Measurements from ENCODE around the gene TNFRSF8.
A peak's percentile ranks its signal among the peaks of the same experiment; 100 is the strongest.
"Not testable (repeated sequence)": the region's sequence is repeated elsewhere in the genome, so short reads cannot be mapped to it uniquely, and the experiment has no call there.

The TNFRSF8 gene

DNA sequence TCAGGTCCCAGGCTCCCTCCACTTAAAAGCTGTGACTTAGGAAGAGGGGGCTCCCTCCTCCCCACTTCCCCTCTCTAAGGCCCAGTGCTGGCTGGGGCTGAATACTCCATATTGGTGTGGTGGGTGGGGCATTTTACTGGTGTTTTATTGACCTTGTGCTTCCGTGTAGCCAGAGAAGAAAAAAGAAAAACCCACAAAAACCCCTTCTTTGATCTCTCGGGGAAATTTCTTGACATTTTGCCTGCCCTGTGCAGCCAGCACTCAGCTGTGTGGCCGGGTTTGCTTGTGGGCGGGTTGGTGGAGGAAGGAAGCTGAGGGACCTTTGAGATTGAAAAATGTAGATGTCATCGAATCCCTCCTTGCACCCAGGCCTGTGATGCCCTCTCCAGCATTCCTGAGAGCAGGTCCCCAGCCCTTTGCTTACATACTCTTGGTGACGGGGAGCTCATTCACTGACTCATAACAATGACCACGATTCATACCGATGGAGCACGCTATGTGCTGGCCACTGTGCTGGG, 24.8 kb downstream of the TNFRSF8 start:
- no peak for DNase-seq (ENCODE audit: low spot score)

DNA sequence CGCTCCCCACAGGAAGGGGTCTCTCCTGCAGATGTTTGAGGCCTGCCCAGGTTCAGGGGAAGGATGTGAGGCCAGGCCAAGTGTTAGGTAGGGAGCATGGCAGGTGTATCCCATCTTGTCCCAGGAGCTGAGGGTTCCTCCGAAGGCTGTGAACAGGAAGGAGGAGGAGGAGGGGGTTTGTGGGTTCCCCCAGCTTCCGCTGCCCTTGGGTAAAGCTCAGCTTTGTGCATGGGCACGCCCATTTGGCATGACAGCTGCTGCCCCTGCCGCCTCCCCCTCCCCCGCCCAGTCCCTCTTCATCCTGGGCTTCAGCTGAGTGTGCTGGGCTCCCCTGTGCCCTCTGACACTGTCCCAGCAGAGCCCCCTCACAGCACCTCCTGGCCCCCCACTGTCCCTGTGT, 25.5 kb downstream of the TNFRSF8 start:
- DNase-seq (ENCODE audit: low spot score), result no peak

DNA sequence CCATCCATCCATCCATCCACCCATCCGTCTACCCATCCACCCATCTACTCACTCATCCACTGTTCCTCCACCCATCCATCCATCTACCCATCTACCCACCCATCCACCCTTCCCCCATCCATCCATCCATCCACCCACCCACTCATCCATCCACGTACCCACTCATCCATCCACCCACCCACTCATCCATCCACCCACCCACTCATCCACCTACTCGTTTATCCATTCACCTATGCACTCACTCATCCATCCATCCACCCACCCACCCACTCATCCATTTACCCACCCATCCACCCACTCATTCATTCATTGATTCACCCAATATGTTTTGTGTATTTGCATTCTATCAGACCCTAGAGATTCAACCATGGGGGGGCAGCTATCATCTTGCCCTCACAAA, 27.2 kb downstream of the TNFRSF8 start:
- DNase-seq (ENCODE audit: low spot score), result no peak

DNA sequence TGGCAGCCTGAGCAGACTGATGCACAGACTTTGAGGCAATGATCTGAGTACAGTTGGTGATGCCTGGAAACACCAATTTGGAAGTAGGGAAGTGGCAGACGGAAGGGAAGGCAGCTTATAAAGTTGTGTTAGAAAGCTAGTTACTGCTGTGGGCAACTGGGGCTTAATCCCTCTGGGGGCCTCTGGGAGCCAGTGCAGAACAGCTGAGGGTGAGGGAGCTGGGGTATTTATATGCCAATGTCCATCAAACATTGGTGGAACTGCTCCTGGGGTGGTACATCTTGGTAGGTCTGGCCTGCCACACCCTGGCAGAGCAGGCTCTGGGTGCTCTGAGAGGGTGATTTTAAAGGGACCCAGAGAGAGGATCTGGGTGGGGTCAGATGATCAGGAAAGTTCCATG, 28.1 kb downstream of the TNFRSF8 start:
- no peak for DNase-seq (ENCODE audit: low spot score)

DNA sequence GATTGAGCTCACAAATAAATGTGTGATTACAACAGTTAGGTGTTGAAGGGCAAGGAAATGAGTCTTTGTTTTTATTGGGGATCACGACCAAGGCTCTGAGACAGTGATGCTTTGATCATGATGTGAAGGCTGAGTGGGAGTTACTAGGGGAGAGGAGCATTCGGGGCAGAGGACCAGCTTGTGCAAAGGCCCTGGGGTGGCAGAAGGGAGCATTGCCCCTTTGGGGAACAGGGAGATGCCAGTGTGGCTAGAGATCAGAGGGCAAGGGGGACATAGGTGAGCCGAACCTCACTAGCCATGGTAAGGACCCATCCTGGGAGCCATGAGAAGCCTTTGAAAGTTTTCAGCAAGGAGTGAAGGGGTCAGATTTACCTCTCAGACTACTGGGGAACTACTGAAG, 31.1 kb downstream of the TNFRSF8 start:
- DNase-seq (ENCODE audit: low spot score), result no peak

DNA sequence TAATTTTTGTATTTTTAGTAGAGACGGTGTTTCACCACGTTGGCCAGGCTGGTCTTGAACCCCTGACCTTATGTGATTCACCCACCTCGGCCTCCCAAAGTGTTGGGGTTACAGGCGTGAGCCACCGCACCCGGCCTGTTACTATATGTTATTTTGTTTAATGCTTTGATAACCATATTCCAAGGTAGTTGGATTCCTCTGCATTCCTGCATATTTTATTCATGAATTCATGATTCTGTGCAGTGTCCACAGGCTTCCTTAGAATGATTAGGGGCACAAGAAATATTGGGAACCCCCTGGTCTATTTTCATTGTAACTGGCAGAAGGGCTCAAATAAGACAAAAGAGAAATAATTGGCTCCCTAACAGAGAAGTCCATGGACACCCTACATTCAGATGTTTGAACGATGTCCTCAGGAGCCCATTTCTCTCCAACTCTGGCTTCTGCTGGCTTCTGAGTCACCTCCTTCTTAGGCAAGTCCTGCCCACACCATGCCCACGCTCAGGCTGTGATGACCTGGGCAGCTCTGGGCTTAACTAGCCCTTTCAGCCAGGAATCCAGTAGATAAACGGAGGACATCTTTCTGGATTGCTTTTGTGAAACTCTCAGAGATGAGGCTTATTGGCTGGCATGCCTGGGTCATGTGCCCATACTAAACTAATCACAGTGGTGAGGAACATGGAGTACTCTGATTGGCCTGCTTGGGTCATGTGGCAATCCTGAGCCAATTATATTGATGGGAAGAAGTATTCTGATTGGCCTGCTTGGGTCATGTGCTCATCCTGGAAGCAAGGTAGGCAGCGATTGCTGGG, 32.6 kb downstream of the TNFRSF8 start:
- no peak for DNase-seq (ENCODE audit: low spot score)

DNA sequence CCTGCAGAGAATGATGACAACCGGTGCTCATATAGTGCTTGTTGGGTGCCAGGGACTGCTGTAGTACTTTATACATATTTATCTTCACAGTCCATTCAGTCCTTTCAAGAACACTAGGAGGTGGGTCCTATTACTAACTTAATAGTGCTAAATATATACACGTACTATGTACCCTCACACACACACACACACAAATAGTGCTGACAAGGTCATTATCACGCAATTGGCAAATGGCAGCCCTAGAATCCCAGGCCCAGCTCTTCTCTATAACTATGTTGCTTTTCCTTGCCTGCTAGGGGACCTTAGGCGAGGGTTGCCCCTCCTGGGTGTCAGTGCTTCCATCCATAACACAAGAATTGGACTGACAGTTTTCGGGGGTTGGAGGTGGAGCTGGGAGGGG, 33.5 kb downstream of the TNFRSF8 start:
- DNase-seq (ENCODE audit: low spot score), result no peak

DNA sequence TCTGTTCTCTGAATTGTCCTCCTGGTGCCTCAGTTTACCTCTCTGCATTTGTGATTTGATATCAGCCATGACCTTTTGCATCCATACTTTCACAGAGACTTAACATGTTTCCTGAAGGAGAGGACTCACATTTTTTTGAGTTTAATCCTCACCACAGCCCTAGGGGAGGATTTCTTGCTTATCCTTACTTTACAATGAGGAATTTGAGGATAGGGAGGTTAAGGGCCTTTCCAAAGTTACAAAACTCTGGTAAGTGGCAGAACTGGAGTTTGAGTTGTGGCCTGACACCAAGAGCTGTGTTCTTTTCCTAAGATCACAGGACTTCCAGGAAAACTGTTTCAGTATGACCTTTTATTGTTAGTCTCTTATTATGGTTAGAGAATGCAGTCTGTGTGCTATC, 34.2 kb downstream of the TNFRSF8 start:
- no peak for DNase-seq (ENCODE audit: low spot score)

DNA sequence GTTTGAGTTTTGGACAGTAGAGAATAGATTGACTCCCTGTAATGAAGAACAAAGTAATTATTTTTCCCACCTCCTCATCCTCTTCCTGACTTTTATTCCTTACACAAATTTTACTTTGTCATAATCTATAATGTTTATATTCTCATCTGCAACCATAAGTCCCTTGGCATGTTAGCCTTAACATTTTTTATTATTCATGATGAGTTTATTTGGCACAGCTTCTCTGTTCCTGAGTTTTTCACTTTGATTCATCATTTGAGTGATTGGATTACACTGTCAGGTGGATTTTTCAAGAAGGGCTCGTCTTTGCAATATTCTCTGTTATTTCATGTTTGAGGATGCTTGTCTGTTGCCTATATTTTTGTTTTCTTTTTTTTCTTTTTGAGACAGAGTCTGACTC, 35.7 kb downstream of the TNFRSF8 start:
- no peak for DNase-seq (ENCODE audit: low spot score)

DNA sequence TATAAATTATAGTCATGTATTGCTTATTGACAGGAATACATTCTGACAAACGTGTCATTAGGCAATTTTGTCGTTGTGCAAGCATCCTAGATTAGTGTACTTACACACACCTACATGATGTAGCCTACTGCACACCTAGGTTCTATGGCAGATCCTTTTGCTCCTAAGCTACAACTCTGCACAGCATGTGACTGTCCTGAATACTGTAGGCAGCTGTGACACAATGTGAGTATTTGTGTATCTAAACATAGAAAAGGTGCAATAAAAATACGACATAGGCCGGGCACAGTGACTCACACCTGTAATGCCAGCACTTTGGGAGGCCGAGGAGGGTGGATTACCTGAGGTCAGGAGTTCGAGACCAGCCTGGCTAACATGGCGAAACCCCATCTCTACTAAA, 36.5 kb downstream of the TNFRSF8 start:
- no peak for DNase-seq (ENCODE audit: low spot score)

DNA sequence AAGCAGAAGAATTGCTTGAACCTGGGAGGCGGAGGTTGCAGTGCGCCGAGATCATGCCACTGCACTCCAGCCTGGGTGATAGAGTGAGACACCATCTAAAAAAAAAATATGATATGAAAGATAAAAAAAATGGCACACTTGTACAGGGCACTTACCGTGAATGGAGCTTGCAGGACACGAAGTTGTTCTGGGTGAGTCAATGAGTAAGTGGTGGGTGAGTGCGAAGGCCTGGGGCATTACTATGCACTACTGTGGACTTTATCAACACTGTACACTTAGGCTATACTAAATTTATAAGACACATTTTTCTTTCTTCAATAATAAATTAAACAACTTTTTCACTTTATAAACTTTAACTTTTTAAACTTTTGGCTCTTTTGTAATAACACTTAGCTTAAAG, 37.0 kb downstream of the TNFRSF8 start:
- no peak for DNase-seq (ENCODE audit: low spot score)

DNA sequence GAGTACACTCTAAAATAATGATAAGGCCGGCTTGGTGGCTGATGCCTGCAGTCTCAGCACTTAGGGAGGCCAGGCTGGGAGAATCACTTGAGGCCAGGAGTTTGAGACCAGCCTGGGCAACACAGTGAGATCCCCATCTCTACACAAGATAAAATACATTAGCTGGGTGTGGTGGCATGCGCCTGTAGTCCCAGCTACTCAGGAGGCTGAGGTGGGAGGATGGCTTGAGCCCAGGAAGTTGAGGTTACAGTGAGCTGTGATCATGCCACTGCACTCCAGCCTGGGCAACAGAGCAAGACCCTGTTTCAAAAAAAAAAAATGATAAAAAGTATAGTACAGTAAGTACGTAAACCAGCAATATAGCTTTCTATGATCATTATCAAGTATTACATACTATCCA, 38.0 kb downstream of the TNFRSF8 start:
- DNase-seq (ENCODE audit: low spot score), result not testable (repeated sequence)

DNA sequence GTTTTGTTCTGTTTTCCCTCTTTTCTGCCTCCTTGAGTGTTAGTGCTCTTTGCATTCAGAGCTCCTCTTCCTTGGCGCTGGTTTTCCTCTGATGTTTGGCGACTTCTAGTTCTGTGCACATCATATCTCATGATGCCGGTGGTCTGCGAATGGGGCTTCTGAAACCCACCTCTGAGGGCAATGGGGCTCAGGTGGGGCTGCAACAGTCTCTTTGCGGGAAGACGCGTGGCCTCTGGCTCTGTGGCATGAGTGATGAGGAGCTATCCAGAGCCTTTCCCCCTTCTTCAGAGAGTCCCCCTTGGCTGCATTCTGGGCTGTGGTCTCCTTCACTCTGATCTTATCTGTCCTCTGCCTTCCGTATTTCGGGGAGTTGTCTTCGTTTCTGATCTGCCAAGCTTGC, 39.0 kb downstream of the TNFRSF8 start:
- no peak for DNase-seq (ENCODE audit: low spot score)

DNA sequence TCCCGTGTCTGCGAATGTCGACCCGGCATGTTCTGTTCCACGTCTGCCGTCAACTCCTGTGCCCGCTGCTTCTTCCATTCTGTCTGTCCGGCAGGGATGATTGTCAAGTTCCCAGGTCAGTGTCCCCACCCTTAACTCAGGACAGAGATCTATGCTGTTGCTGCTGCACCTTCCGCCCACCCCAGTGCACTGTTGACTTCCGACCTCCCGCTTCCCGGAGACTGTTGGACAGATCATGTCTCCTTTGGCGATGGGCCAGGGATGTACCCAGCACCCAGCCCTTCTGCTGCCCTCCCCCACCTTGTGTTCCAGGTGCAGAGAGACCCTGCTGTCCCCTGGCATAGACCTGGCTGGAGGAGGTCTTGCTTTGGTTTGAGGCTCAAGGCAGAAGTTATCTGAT, 41.3 kb downstream of the TNFRSF8 start:
- no peak for DNase-seq (ENCODE audit: low spot score)

DNA sequence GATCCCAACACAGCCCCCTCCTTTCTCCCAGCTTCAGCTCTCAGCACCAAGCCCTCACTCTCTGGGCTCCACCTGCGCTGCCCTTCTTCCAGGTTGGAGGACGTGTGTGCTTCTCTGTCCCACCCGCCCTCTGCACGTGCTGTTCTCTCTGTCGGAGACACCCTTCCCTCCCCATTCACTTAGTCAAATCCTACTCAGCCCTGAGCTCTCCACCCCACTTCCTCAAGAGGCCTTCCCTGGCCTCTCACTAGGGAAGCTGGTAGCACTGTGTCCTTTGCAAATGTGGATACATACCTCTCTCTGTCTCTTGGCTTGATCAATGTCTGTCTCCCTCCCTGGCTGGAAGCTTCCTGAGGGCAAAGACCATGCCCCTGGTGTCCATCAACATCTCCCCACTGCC, 43.0 kb downstream of the TNFRSF8 start:
- DNase-seq (ENCODE audit: low spot score), result no peak

DNA sequence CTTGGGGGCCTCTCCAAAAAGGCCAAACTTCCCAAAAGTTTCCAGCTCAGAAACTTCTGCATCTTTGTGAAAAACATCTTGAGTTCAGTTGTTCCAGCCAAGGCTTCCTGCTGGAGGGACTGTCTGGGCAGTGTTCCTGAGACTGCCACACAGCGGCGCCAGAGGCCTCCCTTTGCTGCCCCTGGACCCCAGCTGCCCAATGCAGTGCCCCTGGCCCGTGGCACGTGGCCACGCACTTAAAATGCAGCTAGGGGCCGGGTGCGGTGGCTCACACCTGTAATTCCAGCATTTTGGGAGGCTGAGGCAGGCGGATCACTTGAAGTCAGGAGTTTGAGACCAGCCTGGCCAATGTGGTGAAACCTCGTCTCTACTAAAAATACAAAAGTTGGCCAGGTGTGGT, 43.8 kb downstream of the TNFRSF8 start:
- not testable (repeated sequence) for DNase-seq (ENCODE audit: low spot score)

DNA sequence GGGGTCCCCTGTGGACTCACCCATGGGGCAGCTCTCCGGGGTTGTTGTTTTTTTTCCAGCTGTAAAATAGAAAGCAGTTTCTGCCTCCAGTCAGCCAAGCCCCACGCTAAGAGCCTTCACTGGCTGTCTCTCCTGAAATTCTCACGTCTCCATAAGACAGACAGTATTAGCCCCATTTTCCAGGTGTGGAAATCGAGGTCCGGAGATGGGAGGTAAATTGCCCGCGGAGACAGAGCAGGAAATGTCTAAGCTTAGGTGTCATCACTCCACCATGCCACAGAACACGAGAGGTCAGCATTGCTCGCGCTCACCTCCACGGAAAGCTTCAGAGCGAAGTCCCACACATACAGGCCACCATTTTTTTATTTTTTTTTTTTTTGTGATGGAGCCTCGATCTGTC, 44.6 kb downstream of the TNFRSF8 start:
- DNase-seq (ENCODE audit: low spot score), result no peak

DNA sequence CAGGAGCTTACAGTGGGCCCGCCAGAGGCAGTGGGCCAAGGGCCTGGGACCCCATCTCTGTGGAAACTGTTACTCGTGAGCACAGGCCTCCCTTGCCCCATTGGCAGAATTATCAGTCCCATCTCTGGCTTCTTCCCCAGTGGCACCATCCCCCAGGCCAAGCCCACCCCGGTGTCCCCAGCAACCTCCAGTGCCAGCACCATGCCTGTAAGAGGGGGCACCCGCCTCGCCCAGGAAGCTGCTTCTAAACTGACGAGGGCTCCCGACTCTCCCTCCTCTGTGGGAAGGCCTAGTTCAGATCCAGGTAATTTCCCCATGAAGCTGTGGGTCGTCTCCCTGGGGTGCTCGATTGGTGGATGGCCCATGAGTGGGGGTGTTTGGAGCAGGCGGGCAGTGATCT, 46.8 kb downstream of the TNFRSF8 start:
- DNase-seq (ENCODE audit: low spot score), result no peak

DNA sequence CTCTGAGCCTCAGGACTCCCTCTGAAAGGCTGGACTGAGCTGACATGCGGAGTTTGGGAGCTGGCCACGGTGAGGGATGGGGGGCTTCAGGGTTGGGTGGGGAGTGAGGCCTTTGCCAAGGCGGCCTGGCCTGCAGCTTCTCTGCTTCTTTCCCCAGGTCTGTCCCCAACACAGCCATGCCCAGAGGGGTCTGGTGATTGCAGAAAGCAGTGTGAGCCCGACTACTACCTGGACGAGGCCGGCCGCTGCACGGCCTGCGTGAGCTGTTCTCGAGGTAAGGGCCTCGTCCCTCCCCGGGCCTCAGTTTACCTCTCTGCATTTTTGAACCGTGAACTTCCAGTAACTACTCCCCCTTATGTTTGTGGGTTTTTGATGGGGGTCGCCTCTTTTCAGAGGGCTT, 48.6 kb downstream of the TNFRSF8 start:
- no peak for DNase-seq (ENCODE audit: low spot score)

DNA sequence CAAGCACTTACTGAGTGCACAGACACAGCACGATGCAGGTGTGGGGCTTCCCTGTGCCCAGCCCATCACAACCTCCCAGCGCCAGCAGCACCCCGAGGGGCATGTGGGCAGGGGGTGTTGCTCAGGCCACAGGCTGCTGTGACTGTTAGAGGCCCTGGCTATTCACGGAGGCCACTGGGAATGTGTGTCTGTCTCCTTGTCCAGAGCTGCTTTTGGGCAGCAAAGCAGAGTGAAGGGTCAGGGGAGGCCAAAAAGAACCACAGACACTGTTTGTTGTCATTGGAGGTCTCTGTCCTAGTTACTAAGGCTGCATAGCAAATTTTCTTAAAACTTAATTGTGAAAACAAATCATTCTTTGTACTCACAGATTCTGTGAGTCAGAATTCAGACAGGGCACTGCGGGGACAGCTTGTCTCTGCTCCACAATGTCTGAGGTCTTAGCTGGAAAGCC, 49.6 kb downstream of the TNFRSF8 start:
- DNase-seq (ENCODE audit: low spot score), result peak; percentile 37

DNA sequence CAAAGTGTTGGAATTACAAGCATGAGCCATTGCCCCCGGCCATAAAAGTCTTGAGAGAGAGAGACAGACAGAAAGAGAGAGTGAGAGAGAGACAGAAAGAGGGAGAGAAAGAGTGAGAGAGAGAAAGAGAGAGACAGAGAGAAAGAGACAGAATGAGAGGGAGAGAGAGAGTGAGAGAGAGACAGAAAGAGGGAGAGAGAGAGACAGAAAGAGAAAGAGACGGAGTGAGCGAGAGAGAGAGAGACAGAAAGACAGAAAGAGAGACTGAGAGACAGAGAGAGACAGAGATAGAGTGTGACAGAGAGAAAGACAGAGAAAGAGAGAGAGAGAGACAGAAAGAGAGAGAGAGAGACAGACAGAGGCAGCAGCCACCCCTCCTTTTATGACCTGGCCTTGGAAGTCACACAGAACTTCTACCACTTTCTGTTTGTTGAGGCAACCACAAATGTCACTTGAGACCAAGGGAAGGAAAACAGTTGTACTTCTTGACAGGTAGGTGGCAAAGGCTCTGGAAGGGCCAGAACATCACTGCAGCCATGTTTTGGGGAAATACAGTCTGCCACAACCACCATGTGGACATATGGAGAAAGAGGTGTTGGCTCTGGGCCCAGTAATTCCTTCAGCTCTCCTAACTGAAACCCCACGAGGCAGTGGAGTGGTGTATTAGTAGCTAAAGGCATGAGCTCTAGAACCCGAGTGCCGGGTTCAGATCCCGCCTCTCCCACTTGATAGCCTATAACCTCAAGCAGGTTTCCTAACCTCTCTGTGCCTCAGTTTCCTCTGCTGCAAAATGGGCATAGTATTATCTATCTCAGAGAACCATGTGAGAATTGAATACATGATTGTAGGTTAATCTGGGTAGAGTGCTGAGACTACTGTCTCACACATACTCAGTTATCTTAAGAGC, 50.6 kb downstream of the TNFRSF8 start:
- no peak for DNase-seq (ENCODE audit: low spot score)

DNA sequence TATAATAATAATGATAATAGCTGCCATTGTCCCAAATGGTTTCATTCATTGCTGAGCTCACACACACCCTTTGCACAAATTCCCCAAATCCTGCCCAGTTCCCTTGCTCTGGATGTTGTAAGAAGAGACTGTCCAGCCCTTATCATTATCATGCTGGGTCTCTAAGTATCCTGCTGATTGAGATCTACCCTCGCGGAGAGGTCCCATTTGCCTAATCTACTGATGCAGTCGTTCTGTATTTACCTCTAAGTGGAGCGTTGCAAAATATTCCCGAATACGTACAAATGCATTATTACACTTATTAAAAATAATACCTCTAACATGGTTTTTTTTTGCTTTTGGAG, 51.2 kb downstream of the TNFRSF8 start:
- no peak for DNase-seq (ENCODE audit: low spot score)

DNA sequence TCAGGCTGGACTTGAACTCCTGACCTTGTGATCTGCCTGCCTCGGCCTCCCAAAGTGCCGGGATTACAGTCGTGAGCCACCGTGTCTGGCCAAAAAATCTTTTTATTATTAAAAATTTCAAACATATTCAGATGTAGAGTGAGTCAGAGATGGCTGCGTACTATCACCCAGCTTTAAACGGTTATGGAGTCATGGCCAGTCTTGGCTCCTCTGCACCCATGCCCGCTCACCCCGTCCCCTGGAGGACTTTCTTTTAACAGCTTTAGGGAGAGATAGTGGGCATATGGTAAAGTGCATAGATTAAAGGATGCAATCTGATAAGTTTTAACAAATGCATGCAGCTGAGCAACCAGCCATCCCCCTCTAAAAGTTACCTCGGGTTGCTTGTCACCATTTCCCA, 51.8 kb downstream of the TNFRSF8 start:
- DNase-seq (ENCODE audit: low spot score), result no peak
